Measurements from ENCODE around the gene RPL27A. TPM values are rescaled to one million over a fixed set of nuclear protein-coding genes. Genes with fewer than 3 reads are reported as not detected.

RPL27A gene
- total RNA-seq, 2 donors from 2014 or later, result 504 to 846 TPM

- DNase-seq (ENCODE audit: low spot score) (no peak), ATAC-seq (peak in 1 of 2 donors; percentile 12)
- no peak overlapping the region for H3K27ac Mint-ChIP-seq
- no peak overlapping the region for H3K4me3 Mint-ChIP-seq
- H3K36me3 Mint-ChIP-seq, result no peaks in the 10 kb centered on the region
- H3K4me1 Mint-ChIP-seq (ENCODE audit: low read depth in 2 of 2), result no peaks in the 10 kb centered on the region
- no peaks in the 10 kb centered on the region for H3K27me3 Mint-ChIP-seq
- H3K9me3 Mint-ChIP-seq, result no peaks in the 10 kb centered on the region
Observed at GRCh38 chr11:8698379-8698851, 15.8 kb downstream of the RPL27A start.

DNA sequence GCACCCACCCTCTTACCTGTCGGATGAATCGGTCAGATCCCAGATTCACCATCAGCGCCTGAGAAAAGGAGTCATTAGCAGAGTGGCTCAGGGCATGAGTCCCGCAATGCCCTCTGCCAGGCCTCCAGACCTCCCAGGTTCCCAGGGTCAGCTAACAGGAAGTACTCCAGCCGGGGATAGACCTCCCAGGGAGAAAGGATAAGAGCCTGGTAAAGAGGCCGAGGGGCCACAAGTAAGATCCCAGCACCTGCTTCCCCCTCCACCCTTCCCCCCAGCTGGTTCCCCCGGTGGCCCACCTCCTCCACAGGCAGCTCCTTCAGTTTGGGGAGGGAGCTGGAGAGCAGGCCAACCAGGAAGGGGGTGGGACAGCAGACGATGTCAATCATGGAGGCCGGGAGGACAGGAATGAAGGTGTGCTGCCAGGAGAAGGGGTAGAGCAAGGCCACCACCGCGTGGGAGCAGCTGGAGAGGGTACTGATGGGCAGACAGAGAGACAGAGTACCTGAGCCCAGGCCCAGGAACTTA is 16.4 kb downstream of the RPL27A start:
- H3K27ac Mint-ChIP-seq, result no peak overlapping the region
- DNase-seq (ENCODE audit: low spot score) (no peak), ATAC-seq (no peak)
- H3K36me3 Mint-ChIP-seq, result no peaks in the 10 kb centered on the region
- H3K4me1 Mint-ChIP-seq (ENCODE audit: low read depth in 2 of 2), result no peaks in the 10 kb centered on the region
- H3K27me3 Mint-ChIP-seq, result no peaks in the 10 kb centered on the region
- no peak overlapping the region for H3K4me3 Mint-ChIP-seq
- H3K9me3 Mint-ChIP-seq, result no peaks in the 10 kb centered on the region

DNA sequence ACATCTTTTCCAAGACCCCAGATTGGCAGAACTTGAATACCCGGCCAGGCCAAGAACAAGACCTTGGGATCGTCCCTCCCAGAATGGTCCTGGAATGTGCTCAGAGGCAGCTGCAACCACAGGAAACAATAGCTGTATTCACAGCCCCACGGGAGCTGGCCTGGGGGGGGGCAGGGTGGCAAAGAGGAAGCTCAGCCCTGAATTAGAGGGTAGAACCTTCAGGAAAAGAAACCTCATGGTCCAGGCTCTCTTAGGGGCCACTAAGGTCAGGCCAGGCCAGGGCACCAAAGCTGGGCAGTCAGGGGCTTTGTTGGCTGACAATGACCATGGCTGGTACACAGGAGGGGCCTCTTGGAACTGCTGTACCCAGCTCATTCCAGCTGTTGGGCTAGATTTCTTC is 17.3 kb downstream of the RPL27A start:
- Mint-ChIP-seq H3K36me3 (no peaks in the 10 kb centered on the region), H3K4me1 (ENCODE audit: low read depth in 2 of 2) (no peaks in the 10 kb centered on the region), H3K9me3 (no peaks in the 10 kb centered on the region), H3K27ac (no peak overlapping the region), H3K4me3 (no peak overlapping the region), H3K27me3 (no peaks in the 10 kb centered on the region)
- ATAC-seq, result no peak
- no peak for DNase-seq (ENCODE audit: low spot score)

DNA sequence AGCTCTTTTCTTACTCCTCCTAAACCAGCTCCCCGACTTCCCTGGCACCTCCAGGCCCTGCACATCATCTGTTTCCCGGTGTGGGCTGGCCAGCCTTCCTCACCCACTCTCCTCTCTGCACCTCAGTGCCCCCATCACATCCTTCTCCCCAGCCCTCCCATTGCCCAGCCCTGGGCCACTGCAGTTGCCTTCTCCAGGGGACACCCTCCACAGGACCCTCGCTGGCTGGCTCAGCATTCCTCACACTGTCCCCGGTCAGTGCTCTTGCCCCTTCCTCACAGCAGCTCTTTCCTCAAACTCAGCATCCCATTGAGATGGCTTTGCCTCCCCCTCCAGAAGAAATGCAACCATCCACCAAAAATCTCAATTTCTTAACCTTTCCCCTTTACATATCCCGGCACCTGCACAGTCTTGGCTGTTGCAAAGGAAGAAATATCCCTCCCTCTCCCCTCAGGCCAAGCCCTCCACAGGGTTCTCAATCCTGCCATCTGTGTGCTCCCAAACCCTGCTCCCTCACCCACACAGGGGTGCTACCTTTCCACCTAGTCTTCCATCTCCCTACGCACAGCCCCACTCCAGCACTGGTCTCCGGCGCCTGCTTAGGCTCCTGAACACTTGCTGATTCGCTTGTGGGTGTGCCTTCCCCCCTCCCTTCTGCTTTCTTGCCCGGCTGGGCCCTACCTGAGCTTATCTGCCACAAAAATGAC is 19.5 kb downstream of the RPL27A start:
- ATAC-seq (no peak), DNase-seq (ENCODE audit: low spot score) (no peak)
- no peaks in the 10 kb centered on the region for H3K36me3 Mint-ChIP-seq
- no peaks in the 10 kb centered on the region for H3K27me3 Mint-ChIP-seq
- no peak overlapping the region for H3K4me3 Mint-ChIP-seq
- no peaks in the 10 kb centered on the region for H3K4me1 Mint-ChIP-seq (ENCODE audit: low read depth in 2 of 2)
- H3K9me3 Mint-ChIP-seq, result no peaks in the 10 kb centered on the region
- H3K27ac Mint-ChIP-seq, result no peak overlapping the region

DNA sequence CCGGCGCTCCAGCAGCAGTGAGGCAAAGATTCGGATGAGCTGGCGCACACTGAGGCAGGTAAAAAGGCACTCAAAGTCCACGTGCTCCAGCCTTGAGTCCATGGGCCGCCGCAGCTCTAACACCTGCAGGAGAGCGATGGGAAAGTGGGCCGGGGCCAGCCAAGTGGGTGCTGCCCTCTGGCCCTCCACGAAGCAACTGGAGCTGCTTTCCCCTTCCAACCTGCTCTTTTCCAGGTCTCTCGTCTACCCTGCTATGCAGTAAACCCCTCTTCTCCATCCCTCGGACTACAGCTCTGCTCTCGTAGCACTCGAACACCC is 20.0 kb downstream of the RPL27A start:
- Mint-ChIP-seq H3K27me3 (no peaks in the 10 kb centered on the region), H3K4me3 (no peak overlapping the region), H3K9me3 (no peaks in the 10 kb centered on the region), H3K36me3 (no peaks in the 10 kb centered on the region), H3K4me1 (ENCODE audit: low read depth in 2 of 2) (no peaks in the 10 kb centered on the region), H3K27ac (no peak overlapping the region)
- no peak for DNase-seq (ENCODE audit: low spot score)
- ATAC-seq, result no peak

DNA sequence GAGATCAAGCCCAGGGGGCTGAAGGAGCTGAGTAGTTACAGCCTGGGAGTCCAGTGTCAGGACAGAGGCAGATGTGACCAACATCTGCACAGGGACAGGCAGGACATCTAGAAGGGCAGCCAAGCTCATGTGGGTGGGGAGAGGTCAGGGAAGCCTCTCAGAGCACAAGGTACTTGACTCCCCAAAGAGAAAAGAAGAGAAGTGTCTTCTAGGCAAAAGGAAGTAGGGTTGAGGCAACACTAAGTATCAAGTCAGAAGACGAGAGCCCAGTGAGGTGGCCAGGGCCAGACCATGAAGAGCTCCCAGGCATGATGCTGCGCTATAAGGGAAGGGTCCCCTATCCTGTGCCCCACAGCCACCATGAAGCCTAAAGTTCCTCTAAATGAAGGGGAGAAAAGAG is 21.5 kb downstream of the RPL27A start:
- Mint-ChIP-seq H3K4me3 (no peak overlapping the region), H3K27ac (no peak overlapping the region), H3K27me3 (no peaks in the 10 kb centered on the region), H3K4me1 (ENCODE audit: low read depth in 2 of 2) (no peaks in the 10 kb centered on the region), H3K9me3 (no peaks in the 10 kb centered on the region), H3K36me3 (no peaks in the 10 kb centered on the region)
- no peak for ATAC-seq
- no peak for DNase-seq (ENCODE audit: low spot score)

- H3K27ac Mint-ChIP-seq, result no peak overlapping the region
- no peaks in the 10 kb centered on the region for H3K9me3 Mint-ChIP-seq
- no peak for ATAC-seq
- no peak for DNase-seq (ENCODE audit: low spot score)
- H3K27me3 Mint-ChIP-seq, result no peaks in the 10 kb centered on the region
- no peaks in the 10 kb centered on the region for H3K4me1 Mint-ChIP-seq (ENCODE audit: low read depth in 2 of 2)
- H3K36me3 Mint-ChIP-seq, result no peaks in the 10 kb centered on the region
- no peak overlapping the region for H3K4me3 Mint-ChIP-seq
Observed at GRCh38 chr11:8705146-8705545, 22.6 kb downstream of the RPL27A start.

- no peaks in the 10 kb centered on the region for H3K36me3 Mint-ChIP-seq
- H3K27ac Mint-ChIP-seq, result no peak overlapping the region
- H3K9me3 Mint-ChIP-seq, result no peaks in the 10 kb centered on the region
- no peak overlapping the region for H3K4me3 Mint-ChIP-seq
- H3K4me1 Mint-ChIP-seq (ENCODE audit: low read depth in 2 of 2), result no peaks in the 10 kb centered on the region
- ATAC-seq (no peak), DNase-seq (ENCODE audit: low spot score) (no peak)
- H3K27me3 Mint-ChIP-seq, result no peaks in the 10 kb centered on the region
Observed at GRCh38 chr11:8706673-8707432, 24.3 kb downstream of the RPL27A start.

- DNase-seq (ENCODE audit: low spot score), result no peak
- no peaks in the 10 kb centered on the region for H3K27me3 Mint-ChIP-seq
- H3K9me3 Mint-ChIP-seq, result no peaks in the 10 kb centered on the region
- peak in 1 of 2 donors; percentile 2 for ATAC-seq
- H3K27ac Mint-ChIP-seq, result no peak overlapping the region
- no peaks in the 10 kb centered on the region for H3K36me3 Mint-ChIP-seq
- H3K4me3 Mint-ChIP-seq, result no peak overlapping the region
- no peaks in the 10 kb centered on the region for H3K4me1 Mint-ChIP-seq (ENCODE audit: low read depth in 2 of 2)
Observed at GRCh38 chr11:8707541-8708191, 25.1 kb downstream of the RPL27A start.

DNA sequence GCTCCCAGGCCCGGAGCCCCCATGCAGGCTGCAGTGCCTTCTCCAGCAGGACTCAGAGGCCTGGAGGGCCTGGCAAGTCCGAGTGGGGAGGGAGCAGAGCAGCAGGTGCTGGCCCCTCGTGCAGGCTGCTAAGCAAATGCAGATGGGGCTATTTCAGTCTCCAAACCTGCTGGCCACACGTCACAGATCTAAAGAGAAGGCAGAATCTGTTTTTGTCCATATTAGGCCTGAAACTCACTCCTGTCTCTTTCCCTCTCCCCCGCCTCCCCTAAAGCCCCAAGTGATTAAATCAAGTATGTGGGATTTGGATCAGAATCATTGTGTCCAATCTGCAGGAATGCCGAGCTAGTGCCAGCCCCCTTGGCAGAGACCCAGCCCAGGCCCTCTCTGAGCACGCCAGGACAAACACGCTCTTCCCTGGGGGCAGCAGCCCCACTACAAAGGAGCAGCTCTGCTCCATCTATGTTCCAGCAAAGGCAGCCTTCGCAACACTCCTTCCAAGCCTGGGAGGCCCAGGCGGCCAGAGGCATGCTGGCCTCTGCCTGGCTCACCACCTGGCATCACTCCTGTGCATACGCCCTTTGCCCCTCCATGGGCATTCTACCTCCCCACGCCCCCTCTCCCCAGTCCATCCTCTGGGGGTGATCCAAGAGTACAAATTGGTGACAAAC is 26.5 kb downstream of the RPL27A start:
- Mint-ChIP-seq H3K27ac (no peak overlapping the region), H3K4me1 (ENCODE audit: low read depth in 2 of 2) (no peaks in the 10 kb centered on the region), H3K36me3 (no peaks in the 10 kb centered on the region), H3K4me3 (no peak overlapping the region), H3K9me3 (no peaks in the 10 kb centered on the region), H3K27me3 (no peaks in the 10 kb centered on the region)
- DNase-seq (ENCODE audit: low spot score) (no peak), ATAC-seq (no peak)

- Mint-ChIP-seq H3K4me3 (no peak overlapping the region), H3K4me1 (ENCODE audit: low read depth in 2 of 2) (peaks cover 0 to 5% of the 10 kb centered on the region in 2 donors), H3K9me3 (no peaks in the 10 kb centered on the region), H3K36me3 (no peaks in the 10 kb centered on the region), H3K27ac (no peak overlapping the region), H3K27me3 (no peaks in the 10 kb centered on the region)
- DNase-seq (ENCODE audit: low spot score), result no peak
- no peak for ATAC-seq
Observed at GRCh38 chr11:8709777-8710176, 27.2 kb downstream of the RPL27A start.

- Mint-ChIP-seq H3K27ac (no peak overlapping the region), H3K4me1 (ENCODE audit: low read depth in 2 of 2) (peaks cover 0 to 5% of the 10 kb centered on the region in 2 donors), H3K4me3 (no peak overlapping the region), H3K36me3 (no peaks in the 10 kb centered on the region), H3K27me3 (no peaks in the 10 kb centered on the region), H3K9me3 (no peaks in the 10 kb centered on the region)
- DNase-seq (ENCODE audit: low spot score) (no peak), ATAC-seq (no peak)
Observed at GRCh38 chr11:8711895-8712442, 29.4 kb downstream of the RPL27A start.

DNA sequence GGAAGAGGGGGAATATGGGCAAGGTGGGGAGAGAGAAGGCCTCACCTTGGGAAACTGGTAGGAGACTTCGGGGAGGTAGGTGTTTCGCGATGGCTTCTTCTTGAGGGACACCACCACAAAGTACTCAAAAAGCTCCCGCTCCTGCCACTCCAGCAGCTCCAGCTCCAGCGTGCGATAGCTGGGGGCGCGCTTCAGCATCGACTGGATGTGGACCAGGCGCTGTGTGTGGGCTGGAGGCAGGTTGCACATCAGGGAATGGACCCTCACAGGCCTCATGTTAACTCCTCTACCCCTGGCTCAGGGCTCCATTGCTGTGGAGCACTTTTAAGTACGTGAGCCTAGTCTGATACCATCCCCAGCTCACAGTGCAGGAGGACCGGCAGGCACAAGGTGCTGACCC is 29.9 kb downstream of the RPL27A start:
- ATAC-seq (no peak), DNase-seq (ENCODE audit: low spot score) (no peak)
- no peaks in the 10 kb centered on the region for H3K9me3 Mint-ChIP-seq
- H3K4me3 Mint-ChIP-seq, result no peak overlapping the region
- H3K4me1 Mint-ChIP-seq (ENCODE audit: low read depth in 2 of 2), result peaks cover 0 to 8% of the 10 kb centered on the region in 2 donors
- no peak overlapping the region for H3K27ac Mint-ChIP-seq
- no peaks in the 10 kb centered on the region for H3K36me3 Mint-ChIP-seq
- no peaks in the 10 kb centered on the region for H3K27me3 Mint-ChIP-seq

Measured in natural killer cell treated with Interleukin-12 subunit alpha and Interleukin-12 subunit beta and Interleukin-15 and Interleukin-18, amount 100 ng/mL, for 72 hours (primary cell).